ENCODE measurements around the gene DYNLRB1.
"Not testable (repeated sequence)": the region's sequence is repeated elsewhere in the genome, so short reads cannot be mapped to it uniquely, and the experiment has no call there.

Gene DYNLRB1

DNA sequence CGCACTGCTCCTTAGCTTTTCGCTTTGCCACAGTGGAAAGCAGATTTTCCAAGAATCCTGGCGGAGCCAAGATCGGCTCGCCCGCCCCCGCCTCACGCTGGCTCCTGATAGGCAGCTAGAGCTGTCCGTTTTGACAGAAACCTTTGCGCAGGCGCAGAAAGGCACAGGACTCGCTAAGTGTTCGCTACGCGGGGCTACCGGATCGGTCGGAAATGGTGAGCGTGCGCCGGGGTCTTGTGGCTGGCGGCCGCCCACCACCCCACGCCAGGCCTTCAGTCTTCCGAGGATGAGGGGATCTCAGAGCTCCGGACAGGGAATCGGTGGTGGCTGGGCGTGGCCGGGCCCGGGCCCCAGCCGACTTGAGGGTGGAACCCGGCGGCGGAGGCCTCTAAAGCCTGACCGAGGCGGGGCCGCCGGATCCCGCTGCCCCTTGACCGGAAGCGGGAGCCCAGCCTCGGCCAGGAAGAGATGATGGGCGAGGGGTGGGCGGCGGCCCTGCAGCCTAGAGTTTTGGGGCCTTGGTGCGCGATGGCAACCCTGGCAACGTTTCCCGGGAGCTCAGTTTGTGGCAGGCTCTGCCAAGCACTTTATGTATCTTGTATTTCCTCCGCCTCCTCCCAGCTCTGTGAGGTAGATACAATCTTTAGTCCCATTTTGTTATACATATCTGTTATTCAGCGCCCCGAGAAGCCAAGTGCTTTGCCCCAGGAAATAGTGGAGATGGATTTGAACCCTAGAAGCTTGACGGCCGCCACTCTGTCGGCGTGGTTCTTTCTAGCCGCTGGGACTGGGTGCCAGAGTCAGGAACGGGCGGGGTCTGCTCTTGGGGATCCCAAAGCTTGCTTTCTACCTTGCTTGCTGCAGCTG lies at the start of gene DYNLRB1:
Gene DYNLRB1, plus strand, starts transcription at position 176 of the 867 bp plus-strand sequence. Its CDS starts 37 bp downstream, at position 213.
- peak; percentile 97 for DNase-seq (ENCODE audit: low spot score)

DNA sequence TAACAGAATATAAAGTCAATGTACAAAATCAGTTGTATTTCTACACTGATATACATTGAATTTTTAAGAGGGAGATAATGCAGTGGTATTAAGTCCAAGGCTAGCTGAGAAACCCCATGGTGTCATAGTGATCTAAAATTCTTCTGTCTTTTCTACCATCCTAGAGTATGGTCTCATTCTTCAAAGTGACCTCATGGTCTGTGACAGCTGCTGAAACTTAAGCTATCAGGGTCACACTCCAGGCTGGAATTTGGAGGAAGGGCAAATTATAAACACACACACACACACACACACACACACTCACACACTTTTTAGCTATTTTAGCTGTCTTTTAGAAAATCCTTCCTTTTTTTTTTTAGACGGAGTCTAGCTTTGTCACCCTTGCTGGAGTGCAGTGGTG lies 47.3 kb upstream of the DYNLRB1 start:
- DNase-seq (ENCODE audit: low spot score): no peak

DNA sequence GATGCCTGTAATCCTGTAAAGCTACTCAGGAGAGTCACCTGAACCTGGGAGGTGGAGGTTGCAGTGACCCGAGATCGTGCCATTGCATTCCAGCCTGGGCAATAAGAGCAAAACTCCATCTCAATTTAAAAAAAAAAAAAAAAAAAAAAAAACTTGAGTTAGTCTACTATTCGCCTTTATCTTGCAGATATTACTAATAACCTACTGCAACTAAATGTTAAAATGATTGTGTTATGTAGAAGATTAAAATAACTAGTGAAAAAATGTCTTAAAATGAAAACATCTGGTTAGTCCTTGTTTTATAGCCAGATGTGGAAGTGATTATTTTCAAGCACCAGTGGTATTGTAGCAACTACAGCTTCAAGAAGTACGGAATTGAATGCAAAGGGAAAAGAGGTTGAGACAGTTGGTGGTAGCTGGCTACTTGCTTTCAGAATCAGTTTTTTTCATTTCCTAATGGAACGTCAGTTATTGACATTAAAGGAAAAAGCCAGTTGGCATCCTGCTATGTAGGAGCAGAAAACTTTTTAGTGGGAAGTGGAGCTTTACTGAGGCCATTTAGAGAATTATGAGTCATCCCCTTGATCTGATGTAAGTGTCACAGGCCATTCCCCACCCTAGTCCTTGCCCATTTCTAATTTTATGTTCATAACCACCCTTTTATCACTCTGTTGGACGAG lies 43.8 kb upstream of the DYNLRB1 start:
- DNase-seq (ENCODE audit: low spot score): peak; percentile 83

DNA sequence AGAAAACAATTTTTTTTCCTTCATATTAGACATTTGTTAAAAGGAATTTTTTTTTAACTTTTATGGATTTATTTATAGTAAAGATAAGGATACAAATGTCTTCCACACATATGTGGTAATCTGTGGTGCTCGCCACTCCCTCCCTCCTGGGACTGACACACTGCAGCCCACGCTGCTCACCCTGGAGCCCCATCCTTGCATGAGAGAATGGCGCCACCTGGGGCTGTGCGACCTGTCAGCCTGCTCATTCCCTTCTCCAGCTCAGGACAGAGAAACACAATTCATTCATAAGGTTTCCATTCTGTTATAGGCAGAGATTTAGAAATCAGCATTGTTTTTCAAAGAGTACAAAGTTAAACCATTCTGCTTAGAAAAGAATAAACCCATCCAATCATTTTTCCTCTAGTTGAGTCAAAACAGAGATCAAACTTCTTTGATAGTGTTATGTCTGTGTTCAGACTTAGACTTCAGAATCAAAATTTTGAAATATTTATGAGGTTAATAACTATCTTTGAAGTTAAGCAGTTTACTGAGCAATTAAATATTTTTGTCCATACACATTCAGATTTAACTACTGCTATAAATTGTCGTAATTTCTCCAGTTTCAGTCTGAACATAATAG lies 42.8 kb upstream of the DYNLRB1 start:
- peak; percentile 60 for DNase-seq (ENCODE audit: low spot score)

DNA sequence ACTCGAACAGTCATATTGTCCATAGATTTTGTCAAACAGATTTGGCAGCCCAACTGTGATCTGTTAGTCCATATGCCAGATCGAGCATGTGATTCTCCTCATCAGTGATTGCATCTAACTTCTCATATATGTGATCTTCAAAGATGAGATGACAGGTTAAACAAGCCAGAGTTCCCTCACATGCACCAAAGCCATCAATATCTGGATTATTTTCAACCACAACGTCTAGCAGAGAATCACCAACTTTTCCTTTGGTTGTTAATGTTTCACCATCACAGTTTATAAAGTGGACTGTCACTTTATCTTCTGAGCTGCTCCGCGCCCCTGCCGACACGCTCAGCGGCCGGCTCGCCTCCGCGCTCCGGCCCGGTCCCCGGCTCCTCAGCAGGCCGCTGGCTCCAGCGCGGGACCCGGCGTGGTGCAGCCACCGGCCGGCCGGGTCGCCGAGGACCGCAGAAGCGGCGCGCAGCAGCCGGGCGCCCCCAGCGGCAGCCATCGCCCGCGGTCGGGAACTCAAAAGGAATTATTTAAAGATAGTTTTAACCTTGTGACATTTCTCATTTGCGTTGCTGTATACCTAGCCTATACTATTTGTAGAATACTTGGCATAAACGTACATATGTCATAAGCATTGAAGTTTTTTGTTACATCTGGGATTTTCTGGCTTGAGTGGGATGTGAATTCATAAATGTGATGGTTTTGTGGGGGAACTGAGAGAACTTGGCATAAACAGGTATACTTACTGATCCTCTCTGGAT lies 40.1 kb upstream of the DYNLRB1 start:
- DNase-seq (ENCODE audit: low spot score): peak; percentile 33

DNA sequence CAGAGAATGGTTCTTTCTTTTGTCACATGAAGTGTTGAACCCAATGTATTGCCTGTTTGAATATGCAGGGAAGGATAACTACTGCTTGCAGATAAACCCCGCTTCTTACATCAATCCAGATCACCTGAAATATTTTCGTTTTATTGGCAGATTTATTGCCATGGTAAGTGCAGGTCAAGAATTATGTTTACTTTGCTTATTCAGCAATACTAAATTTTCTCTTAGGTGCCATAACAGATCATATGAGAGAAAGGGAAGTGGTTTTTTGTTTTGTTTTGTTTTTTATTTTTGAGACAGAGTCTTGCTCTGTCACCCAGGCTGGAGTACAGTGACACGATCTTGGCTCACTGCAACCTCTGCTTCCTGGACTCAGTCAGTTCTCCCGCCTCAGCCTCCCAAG lies 36.6 kb upstream of the DYNLRB1 start:
- DNase-seq (ENCODE audit: low spot score): no peak

DNA sequence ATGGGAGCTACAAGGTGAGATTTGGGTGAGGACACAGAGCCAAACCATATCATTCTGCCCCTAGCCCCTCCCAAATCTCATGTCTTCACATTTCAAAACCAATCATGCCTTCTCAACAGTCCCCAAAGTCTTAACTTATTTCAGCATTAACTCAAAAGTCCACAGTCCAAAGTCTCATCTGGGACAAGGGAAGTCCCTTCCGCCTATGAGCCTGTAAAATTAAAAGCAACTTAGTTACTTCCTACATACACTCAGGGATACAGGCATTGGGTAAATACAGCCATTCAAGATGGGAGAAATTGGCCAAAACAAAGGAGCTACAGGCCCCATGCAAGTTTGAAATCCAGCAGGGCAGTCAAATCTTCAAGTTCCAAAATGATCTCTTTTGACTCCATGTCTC lies 34.1 kb upstream of the DYNLRB1 start:
- DNase-seq (ENCODE audit: low spot score): not testable (repeated sequence)

DNA sequence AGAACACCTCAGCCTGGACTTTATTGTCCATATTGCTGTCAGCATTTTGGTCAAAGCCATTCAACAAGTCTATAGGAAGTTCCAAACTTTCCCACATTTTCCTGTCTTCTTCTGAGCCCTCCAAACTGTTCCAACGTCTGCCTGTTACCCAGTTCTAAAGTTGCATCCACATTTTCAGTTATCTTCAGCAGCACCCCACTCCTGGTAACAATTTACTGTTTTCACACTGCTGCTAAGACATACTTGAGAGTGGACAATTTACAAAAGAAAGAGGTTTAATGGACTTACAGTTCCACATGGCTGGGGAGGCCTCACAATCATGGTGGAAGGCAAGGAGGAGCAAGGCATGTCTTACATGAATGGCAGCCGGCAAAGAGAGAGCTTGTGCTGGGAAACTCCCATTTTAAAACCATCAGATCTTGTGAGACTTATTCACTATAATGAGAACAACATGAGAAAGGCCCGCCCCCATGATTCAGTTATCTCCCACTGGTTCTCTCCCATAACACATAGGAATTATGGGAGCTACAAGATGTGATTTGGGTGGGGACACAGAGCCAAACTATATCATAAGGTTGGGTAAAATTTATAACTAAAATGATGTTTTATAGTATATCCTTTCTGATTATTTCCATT lies 32.5 kb upstream of the DYNLRB1 start:
- DNase-seq (ENCODE audit: low spot score): not testable (repeated sequence)

DNA sequence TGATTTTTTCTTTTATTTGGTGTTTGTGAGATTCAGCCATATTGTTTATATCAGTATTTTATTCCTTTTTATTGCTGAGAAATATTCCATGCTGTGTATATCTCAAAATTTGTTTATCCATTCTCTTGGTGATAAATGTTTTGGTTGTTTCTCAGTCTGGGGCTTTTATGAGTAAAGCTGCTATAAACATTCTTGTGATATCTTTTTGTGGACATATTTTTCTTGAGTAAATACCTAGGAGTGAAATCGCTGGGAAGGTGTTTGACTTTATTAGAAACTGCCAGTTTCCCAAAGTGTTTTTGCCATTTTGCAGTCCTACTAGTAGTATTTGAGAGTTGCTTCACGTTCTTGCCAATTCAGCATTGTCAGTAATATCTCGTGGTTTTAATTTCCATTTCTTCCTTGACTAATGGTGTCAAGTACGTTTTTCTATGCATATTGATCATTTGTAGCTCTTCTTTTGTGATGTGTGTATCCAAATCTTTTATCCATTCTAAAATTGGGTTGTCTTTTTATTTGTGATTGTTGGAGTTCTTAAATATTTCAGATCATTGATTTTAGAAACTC lies 31.1 kb upstream of the DYNLRB1 start:
- no peak for DNase-seq (ENCODE audit: low spot score)

DNA sequence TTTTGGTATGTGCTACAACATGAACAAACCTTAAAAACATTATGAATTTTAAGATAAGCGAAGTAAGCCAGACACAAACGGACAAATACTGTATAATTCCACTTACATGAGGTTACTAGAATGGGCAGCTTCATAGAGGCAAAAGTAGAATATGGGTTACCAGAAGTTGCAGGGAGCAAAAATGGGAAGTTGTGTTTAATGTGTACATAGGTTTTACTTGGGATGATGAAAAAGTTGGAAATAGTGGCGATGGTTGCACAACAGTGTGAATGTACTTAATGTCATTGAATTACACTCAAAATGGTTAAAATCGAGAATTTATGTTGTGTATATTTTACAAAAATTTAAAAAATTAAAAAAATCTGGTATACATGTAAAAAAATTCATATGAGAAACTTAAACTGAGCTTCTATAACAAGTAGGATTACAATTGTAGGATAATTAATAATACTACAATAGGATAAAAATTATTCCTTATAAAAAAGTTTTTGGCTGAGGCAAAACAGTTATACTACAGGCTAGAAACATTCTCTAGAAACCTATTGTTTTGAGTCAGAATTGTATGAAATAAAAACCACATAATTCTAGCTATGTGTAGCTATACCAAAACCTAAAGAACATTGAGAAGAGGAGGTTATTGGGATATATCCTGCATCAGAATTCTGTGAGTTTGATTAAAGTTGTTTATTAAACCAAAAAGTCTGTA lies 24.8 kb upstream of the DYNLRB1 start:
- DNase-seq (ENCODE audit: low spot score): no peak

DNA sequence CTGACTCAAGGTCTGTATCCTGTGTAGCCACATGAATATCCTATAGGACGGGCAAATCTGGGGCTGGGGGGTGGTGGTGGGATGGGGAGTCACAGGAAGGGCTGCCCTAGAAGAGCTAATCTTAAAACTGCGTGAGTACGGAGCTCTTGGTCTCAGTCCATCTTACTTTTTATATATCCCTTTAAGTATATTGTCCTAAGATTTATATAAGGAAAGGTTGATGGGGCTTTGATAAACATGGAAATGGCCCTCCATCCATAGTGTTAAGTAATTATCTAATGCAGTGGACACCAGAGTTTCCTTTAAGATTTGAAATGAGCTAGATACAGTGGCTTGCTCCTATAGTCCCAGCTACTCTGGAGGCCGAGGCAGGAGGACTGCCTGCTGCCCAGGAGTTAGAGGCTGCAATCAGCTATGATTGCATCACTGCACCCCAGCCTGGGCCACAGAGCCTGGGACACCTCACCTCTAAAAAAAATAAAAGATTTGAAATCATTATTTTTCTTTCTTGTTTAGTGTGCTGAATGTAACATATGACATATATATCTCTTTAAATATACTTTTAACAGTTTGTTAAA lies 24.2 kb upstream of the DYNLRB1 start:
- no peak for DNase-seq (ENCODE audit: low spot score)

DNA sequence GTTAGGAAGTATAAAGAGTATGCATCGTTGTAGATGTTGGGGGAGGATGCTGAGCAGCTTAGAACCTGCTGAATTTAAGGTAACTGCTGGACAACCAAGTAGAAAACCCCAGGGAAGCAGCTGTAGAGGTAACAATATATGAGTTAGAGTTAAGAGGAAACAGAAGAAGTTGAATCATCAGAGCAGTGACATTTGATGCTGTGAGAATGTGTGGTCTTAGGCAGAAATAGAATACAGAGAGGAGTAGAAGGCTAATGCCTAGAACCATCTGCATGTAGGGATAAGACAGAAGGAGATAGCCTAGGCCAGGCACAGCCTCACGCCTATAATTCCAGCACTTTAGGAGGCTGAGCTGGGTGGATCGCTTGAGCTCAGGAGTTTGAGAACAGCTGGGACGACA lies 22.6 kb upstream of the DYNLRB1 start:
- no peak for DNase-seq (ENCODE audit: low spot score)

DNA sequence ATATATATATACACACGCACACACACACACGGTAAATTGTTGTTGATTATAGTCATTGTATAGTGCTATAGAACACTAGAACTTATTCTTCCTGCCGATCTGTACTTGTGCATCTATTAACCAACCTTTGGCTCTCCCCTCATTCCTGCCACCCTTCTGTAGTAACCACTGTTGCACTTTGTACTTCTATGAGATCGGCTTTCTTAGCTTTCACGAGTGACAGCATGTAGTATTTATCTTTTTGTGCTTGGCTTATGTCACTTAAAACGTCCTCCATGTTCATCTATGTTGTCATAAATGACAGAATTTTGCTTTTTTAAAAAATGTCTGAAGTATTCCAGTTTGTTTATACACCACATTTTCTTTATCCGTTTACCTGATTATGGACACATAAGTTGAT lies 20.9 kb upstream of the DYNLRB1 start:
- no peak for DNase-seq (ENCODE audit: low spot score)

DNA sequence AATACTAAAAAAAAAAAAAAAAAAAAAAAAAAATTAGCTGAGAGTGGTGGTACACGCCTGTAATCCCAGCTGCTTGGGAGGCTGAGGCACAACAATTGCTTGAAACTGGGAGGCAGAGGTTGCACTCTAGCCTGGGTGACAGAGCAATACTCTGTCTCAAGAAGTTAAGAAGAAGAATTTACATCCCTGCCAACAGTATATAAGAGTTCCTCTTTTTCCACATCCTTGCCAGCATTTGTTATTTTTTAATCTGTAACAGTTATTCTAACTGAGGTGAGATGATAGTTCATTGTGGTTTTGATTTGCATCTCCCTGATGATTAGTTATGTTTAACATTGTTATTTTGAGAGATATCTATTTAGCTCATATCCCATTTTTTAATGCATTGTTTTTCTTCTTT lies 20.3 kb upstream of the DYNLRB1 start:
- DNase-seq (ENCODE audit: low spot score): no peak

DNA sequence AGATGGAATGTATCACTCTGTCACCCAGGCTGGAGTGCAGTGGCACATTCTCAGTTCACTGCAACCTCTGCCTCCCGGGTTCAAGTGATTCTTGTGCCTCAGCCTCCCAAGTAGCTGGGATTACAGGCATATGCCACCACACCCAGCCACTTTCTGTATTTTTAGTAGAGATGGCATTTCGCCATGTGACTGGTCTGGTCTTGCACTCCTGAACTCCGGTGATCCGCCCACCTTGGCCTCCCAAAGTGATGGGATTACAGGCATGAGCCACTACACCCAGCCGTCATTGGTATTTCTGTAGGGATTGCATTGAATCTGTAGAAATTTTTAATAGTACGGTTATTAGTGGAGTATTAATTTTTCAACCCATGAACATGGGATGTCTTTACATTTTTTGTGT lies 18.6 kb upstream of the DYNLRB1 start:
- not testable (repeated sequence) for DNase-seq (ENCODE audit: low spot score)

DNA sequence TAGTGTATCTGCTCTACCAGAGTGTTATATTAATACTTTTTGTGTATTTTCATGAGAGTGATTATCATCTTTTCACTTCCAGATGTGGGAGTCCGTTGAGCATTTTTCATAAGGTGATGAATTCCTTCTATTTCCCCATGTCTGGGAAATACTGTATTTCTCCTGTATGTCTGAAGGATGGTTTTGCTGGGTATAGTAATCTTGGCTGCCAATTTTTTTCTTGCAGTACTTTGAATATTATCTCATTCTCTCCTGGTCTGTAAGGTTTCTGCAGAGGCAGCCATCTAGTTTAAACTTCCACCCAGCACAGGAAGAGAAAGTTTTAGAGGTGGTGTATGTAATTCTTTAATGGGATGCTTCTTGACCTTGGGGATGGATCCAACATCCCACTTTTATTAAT lies 15.4 kb upstream of the DYNLRB1 start:
- no peak for DNase-seq (ENCODE audit: low spot score)

DNA sequence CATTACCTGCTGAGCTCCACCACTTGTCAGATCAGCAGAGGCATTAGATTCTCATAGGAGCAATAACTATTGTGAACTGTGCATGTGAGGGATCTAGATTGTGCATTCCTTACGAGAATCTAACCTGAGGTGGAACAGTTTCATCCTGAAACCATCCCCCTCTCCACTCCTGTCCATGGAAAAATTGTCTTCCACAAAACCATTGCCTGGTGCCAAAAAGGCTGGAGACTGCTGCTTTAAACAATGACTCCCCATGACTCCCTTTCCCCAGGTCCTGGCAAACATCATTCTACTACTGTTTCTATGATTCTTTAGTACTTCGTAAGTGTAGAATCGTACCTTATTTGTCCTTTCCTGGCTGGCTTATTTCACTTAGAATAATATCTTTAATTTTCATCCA lies 9.7 kb upstream of the DYNLRB1 start:
- DNase-seq (ENCODE audit: low spot score): no peak

DNA sequence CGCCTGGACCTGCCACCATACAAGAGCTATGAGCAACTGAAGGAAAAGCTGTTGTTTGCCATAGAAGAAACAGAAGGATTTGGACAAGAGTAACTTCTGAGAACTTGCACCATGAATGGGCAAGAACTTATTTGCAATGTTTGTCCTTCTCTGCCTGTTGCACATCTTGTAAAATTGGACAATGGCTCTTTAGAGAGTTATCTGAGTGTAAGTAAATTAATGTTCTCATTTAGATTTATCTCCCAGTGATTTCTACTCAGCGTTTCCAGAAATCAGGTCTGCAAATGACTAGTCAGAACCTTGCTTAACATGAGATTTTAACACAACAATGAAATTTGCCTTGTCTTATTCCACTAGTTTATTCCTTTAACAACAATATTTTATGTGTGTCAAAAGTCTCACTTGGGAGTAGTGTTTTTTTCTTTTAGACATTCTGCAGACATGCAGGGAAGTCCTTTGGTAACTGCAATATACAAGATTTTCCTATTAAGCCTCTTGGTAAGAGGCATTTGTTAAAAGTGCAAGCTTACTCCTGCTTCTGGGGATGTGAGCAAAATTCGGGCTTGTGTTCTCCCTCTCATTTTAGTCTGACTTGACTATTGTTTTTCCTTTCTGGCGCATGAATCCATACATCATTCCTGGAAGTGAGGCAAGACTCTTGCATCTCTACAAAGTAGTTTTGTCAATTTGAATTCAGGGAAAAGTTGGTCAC lies 8.4 kb upstream of the DYNLRB1 start:
- no peak for DNase-seq (ENCODE audit: low spot score)

DNA sequence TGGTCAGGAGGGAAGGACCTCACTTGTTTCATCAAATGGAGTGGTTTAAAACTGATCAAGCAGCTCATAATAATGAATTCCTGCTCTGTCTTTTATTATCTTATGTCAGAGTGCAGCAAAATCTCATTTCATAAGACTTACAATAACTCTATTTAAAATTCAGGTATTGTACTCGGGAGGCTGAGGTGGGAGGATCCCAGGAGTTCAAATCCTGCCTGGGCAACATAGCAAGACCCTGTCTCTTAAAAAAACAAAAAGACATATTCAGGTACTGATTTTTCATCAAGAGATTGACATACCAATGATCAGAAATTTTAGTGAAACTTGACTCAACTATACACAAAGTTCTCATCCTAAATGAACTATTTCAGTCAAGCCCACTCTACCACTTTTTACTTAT lies 5.6 kb upstream of the DYNLRB1 start:
- no peak for DNase-seq (ENCODE audit: low spot score)

DNA sequence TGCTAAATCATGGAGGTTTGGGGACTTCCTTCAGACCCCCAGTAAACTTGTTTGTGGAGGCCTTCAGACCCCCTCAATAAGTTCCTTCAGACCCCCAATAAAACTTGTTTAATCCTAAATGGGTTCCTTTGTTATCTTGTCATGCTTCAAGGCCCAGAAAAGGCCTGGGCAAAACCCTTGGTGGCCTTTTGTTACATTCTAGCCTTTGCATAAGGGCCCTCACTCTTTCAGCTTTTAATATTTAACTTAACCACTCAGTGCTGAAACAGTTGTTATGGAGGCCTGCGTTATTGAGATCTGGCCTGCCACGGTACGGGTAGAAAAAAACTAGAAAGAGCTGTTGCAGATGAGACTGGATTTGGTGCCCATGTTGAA lies 4.3 kb upstream of the DYNLRB1 start:
- no peak for DNase-seq (ENCODE audit: low spot score)

All from SW480 (cell line).